22Rv1 (cell line): Measurements from ENCODE around the gene CCDC196.
"Not testable (repeated sequence)": the region's sequence is repeated elsewhere in the genome, so short reads cannot be mapped to it uniquely, and the experiment has no call there.

ENCODE experiments used
- ZFX ChIP-seq: fragments of 450-650 bp; IDR thresholded peaks from 2 replicates; pipeline ENCODE4 v1.6.1; 2017; ENCODE audit warnings: antibody characterized with exemption, borderline replicate concordance
- TF ChIP-seq, protein P1 (sequence below): fragments of 450-650 bp; IDR thresholded peaks from 2 replicates; pipeline ENCODE4 v1.5.1; 2017; ENCODE audit warnings: mild to moderate bottlenecking

DNA sequence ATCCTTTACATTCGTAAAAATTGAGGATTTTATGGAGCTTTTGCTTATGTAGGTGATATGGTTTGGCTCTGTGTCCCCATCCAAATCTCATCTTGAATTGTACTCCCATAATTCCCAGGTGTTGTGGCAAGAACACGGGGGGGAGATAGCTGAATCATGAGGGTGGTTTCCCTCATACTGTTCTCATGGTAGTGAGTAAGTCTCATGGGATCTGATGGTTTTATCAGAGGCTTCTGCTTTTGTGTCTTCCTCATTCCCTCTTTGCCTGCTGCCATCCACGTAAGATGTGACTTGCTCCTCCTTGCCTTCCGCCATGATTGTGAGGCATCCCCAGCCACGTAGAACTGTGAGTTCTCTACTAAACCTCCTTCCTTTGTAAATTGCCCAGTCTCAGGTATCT is 16.7 kb downstream of the CCDC196 start:
- TF ChIP-seq, protein P1, sequence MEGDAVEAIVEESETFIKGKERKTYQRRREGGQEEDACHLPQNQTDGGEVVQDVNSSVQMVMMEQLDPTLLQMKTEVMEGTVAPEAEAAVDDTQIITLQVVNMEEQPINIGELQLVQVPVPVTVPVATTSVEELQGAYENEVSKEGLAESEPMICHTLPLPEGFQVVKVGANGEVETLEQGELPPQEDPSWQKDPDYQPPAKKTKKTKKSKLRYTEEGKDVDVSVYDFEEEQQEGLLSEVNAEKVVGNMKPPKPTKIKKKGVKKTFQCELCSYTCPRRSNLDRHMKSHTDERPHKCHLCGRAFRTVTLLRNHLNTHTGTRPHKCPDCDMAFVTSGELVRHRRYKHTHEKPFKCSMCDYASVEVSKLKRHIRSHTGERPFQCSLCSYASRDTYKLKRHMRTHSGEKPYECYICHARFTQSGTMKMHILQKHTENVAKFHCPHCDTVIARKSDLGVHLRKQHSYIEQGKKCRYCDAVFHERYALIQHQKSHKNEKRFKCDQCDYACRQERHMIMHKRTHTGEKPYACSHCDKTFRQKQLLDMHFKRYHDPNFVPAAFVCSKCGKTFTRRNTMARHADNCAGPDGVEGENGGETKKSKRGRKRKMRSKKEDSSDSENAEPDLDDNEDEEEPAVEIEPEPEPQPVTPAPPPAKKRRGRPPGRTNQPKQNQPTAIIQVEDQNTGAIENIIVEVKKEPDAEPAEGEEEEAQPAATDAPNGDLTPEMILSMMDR: not testable (repeated sequence)
- not testable (repeated sequence) for TF ChIP-seq ZFX
